Measurements from ENCODE around the gene VAMP3. TPM values are rescaled to one million over a fixed set of nuclear protein-coding genes. Genes with fewer than 3 reads are reported as not detected.

The VAMP3 gene
- total RNA-seq, 2 donors from 2014 or later, result 84.3 to 97.9 TPM

DNA sequence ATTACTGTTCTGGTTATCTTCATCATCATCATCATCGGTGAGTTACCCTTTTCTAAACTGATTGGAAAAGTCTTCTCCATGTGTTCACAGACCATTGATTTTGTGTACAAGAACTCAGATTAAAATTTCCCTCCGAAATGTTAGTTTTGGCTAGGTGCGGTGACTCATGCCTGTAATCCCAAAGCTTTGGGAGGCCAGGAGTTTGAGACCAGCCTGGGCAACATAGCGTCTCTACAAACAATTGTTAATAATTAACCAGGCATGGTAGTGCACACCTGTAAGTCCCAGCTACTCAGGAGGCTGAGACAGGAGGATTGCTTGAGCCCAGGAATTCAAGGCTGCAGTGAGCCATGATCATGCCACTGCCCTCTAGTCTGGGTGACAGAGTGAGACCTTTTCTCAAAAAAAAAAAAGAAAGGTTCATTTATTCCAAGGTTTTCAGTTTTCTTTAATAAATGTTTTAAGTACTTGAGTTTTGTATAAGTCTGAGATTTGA is 7.1 kb downstream of the VAMP3 start:
- H3K4me3 ChIP-seq, result no peak overlapping the region

DNA sequence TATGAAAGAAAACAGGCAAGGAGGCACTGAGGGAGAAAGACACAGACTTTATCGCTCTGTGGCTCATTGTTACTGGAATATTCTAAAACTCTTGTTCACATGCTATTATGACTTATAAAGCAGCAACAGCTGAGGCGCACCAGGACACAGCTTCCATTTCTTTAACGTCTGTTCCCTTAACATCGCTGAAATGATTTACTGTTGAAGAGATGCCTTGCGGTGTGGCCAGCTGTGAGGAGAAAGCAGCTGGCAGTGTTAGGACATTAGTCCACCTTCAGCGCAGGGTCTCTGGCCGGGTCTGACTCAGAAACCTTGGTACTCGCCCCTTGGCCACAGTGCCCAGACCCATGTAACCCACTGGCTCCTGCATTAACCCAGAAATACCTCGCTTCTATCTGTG is 9.9 kb downstream of the VAMP3 start:
- no peaks in the 10 kb centered on the region for H3K27me3 ChIP-seq
- H3K27ac ChIP-seq, result no peak overlapping the region
- peaks cover 0 to 20% of the 10 kb centered on the region in 2 donors for H3K4me1 ChIP-seq
- DNase-seq (ENCODE audit: low spot score), result no peak
- H3K36me3 ChIP-seq, result peaks cover 40% of the 10 kb centered on the region
- no peaks in the 10 kb centered on the region for H3K9me3 ChIP-seq
- H3K4me3 ChIP-seq, result no peak overlapping the region
- TF ChIP-seq CTCF (IDR thresholded peaks at IDR 0.05), result no peak

More for the DNA sequence above, 7.1 kb downstream of the VAMP3 start:
- peaks cover 57% of the 10 kb centered on the region for H3K36me3 ChIP-seq
- no peak for DNase-seq (ENCODE audit: low spot score)
- peaks cover 0 to 4% of the 10 kb centered on the region in 2 donors for H3K4me1 ChIP-seq
- H3K9me3 ChIP-seq, result no peaks in the 10 kb centered on the region
- H3K27me3 ChIP-seq, result no peaks in the 10 kb centered on the region
- no peak overlapping the region for H3K27ac ChIP-seq
- no peak for TF ChIP-seq CTCF (IDR thresholded peaks at IDR 0.05)

DNA sequence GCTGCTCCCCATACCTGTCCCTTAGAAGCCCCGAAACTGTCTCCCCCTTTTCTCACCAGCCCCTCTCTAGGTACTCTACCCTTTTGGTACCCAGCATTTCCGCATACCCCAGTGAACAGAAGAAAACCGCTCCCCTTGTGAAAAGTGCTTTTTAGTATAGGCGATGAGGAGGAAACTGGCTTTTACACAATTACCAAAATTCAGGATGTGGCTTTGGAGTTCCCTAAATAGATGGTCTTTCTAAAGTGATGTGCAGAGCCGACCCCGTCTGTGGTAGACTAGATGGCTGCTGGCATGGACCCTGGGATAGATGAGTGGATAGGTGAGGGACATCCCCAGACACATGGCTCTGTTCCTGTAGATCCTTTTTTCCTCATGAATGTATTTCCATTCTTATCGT is 10.4 kb downstream of the VAMP3 start:
- DNase-seq (ENCODE audit: low spot score), result no peak
- H3K4me3 ChIP-seq, result no peak overlapping the region
- H3K27me3 ChIP-seq, result no peaks in the 10 kb centered on the region
- peaks cover 40% of the 10 kb centered on the region for H3K36me3 ChIP-seq
- H3K4me1 ChIP-seq, result peaks cover 0 to 21% of the 10 kb centered on the region in 2 donors
- no peaks in the 10 kb centered on the region for H3K9me3 ChIP-seq
- H3K27ac ChIP-seq, result no peak overlapping the region
- no peak for TF ChIP-seq CTCF (IDR thresholded peaks at IDR 0.05)

- peaks cover 0 to 26% of the 10 kb centered on the region in 2 donors for H3K4me1 ChIP-seq
- H3K36me3 ChIP-seq, result peaks cover 39% of the 10 kb centered on the region
- TF ChIP-seq CTCF (IDR thresholded peaks at IDR 0.05), result no peak
- DNase-seq (ENCODE audit: low spot score), result no peak
- no peak overlapping the region for H3K4me3 ChIP-seq
- H3K9me3 ChIP-seq, result no peaks in the 10 kb centered on the region
- peak overlapping the region in 1 of 2 donors; percentile 89 for H3K27ac ChIP-seq
- no peaks in the 10 kb centered on the region for H3K27me3 ChIP-seq
Observed at GRCh38 chr1:7781923-7782495, 10.9 kb downstream of the VAMP3 start.

- Histone ChIP-seq H3K4me3 (peak overlapping the region; percentile 53 to 69), H3K4me1 (peaks cover 0 to 34% of the 10 kb centered on the region in 2 donors), H3K27ac (peak overlapping the region; percentile 89 to 91), H3K9me3 (no peaks in the 10 kb centered on the region), H3K36me3 (peaks cover 31% of the 10 kb centered on the region), H3K27me3 (no peaks in the 10 kb centered on the region)
- TF ChIP-seq CTCF (IDR thresholded peaks at IDR 0.05), result no peak
- peak; percentile 72 for DNase-seq (ENCODE audit: low spot score)
Observed at GRCh38 chr1:7783178-7783711, 12.1 kb downstream of the VAMP3 start.

Data from right atrium auricular region (tissue), 2 donors.